NCI-H345 treated with DMSO at 0.1 percent for 48 hours (cell line): Measurements from ENCODE around the gene CGNL1.

Experiments used
- DNase-seq: peaks from one replicate; lab custom pipeline; 2025; ENCODE audit not compliant: unreplicated experiment; lab: John Stamatoyannopoulos, UW

Gene CGNL1

DNA sequence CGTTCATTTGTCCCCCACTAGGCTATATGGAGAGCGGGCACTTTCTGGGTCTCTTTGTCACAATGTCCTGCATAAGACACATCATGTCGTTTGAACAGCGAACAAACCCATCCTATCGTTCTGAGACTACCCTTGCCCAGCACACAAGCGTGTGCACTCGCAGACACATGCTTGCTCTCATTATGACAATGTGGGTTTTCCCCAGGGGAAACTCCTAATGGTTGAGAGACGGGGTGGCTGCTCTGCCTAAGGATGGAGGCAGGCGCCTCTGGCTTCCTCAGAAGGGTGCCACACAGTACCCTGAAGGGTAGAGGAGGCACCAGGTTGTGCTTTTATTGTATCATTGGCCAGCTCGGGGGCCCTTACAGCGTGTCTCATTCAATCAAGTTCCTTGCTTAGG is 164.4 kb downstream of the CGNL1 start:
- no peak for DNase-seq

DNA sequence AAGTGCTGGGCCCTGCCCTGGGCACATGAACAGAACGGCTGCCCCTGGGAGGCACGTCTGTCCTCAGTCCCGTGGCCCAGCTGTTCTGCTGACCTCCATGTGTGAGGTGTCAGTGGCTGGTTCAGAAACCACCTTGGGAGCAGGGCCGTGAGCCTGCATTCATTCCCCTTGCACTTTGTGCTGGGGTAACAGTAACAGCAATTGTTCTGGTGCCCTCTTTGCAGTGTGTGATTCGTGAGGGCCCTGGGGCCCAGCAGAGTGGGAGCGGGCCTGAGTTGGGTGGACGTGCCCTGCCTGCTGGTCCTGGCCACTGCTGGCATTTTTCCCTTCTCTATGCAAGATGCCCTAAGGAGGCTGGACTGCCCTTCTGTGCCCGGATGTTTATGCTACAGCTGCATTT is 165.0 kb downstream of the CGNL1 start:
- DNase-seq, result no peak

DNA sequence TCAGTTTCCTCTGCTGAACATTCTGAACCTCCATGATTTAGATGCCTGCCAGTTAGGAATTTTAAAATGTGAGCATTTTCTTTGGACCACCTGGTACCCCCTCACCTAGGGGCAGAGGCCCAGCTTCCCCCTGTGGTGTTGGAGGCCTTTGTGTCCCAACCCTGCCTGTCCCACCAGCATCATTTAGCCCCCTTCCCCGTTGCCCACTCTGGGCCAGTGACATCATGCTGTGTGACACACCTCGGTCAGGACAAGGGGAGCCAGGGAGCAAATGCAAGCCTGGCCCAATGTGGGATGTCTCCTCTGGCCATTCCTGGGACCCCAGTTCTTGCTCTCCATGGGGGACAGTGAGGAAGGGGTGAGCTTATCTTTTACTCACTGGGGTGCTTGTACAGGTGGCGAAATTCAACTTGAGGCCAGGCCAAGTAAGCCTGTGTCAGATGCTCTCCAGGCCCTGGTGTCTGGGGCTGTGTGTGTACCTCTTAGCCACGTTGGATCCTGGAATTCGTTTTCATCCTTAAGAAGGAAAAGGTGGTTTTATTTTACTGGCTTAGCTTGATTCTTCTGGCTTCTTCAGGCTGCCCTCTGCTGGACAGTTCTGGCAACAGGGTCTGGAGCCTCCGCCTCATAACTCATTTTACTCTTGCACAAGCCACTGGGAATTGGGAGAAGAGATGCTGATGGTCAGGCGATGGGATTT is 165.7 kb downstream of the CGNL1 start:
- peak; percentile 12 for DNase-seq

DNA sequence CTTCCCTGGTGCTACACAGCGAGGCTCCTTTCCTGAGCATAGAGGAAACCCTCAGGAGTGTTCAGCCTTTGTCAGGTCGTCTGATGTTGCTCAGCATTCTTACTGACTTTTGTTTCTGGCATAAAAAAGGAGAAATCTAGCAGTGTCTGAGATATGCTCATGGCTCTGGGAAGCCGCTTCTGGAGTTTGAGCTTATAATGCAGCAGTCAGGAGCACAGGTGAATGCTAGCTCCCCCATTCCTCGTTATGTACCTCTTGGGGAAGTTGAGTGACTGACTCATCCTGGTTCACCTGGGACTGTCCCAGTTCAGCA is 166.2 kb downstream of the CGNL1 start:
- DNase-seq, result no peak

DNA sequence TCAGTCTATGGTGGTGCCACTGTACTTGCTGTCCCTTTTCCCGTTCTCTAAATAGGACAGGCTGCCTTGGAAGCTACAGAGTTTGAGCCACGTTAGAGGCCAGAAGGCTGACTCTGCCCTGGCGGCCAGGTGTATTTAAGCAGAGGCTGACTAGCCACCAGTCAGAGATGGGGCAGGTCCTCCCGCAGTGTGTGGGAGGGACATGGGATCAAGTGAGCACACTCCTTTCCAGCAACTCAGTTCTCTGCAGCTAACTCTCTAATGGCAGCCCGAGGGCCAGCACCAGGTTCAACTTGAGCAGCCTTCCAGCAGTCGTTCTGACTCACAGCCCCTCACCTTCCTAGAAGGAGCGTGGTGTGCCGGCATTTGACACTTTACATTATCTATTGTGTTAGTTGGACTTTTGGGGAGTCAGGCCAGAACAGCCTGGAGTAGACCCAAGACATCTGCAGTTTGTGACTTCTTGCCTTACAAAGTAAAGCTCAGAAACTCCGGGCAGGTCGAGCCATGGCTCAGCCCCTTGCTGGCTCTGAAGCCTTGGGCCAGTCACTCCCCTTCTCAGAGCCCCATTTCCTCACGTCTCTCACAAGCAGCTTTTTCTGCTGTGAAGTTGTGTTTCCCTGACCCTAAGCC is 168.7 kb downstream of the CGNL1 start:
- DNase-seq, result no peak

DNA sequence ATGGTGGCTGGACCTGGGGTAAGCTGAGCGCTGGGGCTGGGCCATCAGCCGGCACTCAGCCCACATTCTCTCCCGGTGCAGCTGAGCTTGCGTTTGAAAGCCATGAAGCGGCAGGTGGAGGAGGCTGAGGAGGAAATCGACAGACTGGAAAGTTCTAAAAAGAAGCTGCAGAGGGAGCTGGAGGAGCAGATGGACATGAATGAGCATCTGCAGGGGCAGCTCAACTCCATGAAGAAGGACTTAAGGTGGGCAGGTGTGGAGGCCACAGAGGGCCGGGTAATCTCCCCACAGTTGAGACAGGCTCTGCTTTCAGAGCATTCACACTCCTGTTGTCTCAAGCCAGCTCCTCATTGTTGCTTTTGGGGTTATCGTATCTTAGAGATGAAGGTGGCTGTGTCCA is 169.7 kb downstream of the CGNL1 start:
- DNase-seq, result no peak

DNA sequence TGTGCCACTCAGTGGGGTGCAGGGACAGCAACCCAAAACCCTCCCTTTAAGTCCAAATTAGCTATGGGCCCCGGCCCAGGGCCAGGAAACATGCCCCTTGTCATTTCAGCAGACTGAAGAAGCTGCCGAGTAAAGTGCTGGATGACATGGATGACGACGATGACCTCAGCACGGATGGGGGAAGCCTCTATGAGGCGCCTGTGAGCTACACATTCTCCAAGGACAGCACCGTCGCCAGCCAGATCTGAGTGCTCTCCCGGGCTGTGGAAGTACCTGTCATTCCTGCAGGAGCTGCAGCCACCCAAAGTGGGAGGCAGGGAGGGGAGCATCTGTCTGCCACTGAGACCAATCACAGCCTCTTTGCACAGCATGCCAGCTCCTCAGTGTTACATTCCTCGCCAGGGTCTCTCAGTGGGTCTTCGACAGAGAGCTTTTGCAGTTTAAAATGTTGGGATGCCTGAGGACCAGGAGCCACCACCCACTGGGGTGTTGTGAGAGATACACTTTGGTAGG is 171.0 kb downstream of the CGNL1 start:
- no peak for DNase-seq

DNA sequence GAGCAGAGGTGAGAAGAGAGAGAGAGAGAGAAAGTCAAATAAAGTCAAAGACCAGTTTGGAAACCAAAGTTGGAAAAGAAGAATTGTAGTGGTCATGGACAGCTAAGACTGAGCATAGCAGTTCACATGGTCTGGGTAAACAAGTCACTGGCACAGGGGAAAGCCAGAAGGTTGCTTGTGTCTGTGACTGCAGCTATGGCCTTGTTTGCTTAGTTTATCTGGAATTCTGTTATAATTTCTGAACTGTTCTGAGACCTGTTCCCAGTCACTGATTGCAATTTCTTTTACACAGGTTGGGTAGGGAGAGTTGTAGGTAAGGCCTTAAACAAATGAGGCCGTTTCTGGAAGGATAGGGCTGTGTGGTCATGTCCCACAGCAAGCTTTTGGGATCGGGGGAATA is 172.0 kb downstream of the CGNL1 start:
- DNase-seq, result no peak

DNA sequence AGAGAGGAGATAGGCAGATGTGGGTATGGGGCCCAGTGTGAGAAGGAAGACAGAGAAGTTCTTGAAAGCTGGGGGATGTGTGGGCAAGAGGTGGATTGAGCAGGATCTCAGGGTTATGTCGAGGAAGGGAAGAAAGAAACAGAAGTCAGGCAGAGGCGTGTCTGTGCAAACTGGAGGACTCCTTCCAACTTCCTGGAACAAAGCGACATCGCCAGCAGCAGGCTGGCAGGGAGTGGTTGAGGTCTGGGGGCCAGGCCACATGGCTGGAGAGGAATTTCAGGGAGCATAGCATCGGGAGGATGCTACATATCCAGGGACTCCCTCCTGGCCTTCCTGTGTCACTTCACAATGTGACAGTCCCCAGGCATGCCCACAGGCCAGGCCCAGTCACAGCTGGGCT is 172.5 kb downstream of the CGNL1 start:
- DNase-seq, result no peak

DNA sequence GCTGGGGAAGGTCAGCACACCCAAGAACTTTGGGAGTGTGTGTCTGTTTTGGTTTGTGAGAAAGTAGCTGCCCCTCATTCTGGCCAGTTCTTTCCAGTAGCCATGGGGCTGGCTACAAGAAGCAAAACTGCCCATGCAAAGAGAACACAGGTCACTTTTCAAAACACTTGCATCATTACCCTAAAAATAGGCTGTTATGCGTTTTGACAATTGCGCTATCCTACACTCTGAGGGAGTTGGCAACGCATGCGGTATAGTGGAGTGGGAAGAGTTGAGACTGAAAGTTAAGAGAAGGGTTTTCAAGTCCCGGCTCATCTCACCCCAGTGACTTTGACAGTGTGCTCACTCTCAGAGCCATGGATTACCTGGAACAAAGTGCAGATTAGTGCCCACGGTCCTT is 173.6 kb downstream of the CGNL1 start:
- DNase-seq, result no peak

DNA sequence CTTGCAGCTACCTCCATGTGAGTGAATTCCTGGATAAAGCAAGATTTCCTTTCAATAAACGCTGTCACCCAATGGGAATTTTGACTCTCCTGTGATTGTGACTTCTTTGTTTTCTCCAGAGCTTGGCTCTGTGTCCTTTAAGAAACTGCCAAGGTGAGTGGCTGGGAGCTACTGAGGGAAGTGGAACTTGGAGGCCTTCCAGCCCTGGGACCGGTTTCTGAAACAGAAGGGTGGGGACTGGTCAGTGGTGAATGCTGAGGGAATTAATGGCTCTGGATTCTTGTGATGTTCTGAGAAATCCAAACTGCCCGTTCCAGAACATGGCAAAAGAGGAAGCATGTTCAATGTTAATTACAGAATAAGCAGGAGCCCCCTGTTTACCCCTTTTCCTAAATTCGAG is 174.3 kb downstream of the CGNL1 start:
- DNase-seq, result no peak

DNA sequence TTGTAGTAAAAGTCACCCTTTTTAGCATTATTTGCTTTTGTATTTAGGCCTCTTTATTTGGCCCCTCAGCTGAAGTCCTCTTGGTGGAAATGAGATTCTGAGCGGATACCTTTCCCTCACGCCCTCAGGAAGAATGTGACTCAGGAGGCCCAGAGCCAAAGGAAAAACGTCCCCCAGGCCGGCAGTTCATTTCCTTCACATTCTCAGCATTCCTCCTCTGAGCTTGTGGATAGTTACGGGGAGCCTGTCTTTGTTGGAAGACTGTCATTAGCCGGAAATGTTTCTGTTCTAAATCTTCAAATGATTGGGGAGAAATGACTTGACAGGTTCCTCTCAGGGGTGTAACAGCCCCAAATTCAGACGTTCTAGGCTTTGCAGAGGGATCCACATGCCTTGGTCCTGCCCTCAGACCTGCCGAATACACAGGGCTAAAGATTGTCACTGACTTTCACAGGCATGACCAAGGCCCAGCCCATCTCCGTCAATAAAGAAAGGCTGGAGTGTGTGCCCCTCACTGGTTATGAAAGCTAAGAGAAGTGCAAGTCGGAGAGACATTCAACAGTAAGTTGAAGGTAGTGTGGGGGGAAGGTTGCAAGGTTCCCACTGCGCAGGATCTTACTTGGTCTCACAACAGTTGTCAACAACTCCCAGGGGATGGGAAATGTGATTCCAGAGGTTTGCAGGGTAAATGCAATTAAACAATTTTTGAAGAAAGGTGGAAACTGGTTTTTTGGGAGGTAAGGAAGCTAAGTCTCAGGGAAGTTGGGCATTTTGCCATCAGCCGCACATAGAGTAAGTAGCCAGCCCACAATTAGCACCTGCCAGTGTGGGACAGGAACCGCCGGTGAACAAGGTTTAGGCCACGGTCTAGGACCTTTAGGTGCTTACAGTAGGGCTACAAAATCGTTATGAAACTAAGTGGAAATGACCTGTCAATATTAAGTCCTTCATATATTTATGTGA is 175.7 kb downstream of the CGNL1 start:
- DNase-seq, result no peak

DNA sequence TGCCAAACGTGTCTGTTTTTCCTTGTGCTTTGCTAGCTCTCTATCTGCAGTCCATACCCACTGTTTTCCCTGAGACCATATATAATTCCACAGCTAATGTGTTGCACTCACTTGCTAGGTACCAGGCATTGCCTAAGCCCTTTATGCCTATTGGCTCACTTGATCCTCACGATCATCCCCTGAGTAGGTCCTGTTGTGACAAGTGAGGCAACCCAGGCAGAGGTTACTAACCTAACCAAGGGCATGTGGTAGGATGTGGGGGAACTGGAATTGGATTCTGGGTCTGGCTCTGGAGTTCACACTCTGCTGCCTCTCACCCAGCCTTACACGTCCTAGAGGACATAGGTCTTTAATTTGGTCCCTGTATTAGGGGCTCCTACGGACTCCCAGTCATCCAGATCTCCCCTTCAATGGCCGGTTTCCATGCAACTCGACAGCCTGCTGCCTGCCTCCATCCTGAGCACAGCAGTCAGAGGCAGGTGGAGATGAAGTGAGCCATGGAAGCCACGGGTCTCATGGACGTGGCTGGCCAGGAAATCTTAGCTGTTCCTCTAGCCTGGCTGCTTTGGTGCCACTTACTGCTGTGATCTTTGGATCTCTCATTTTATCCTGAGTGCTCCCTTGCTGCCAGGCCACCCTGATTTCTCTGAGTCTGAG is 176.5 kb downstream of the CGNL1 start:
- no peak for DNase-seq

DNA sequence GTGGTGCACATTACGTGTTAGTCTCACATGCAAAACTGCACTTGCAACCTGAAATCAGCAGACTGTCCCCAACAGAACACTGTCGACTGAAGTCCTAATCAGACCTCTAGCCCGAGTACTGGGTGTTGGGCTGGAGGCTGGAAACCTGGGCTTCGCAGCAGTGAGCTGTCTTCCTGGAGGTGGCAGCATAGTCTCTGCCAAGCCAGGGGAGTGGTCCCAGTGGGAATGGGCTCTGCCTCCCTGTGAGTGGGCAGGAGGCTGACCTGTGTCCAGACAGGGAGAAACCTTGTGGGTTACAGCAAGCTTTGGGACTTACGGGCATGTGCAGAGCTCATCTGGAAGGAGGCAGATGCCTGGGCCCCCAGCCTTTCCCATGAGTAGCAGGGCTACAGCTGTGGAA is 177.2 kb downstream of the CGNL1 start:
- DNase-seq, result no peak

DNA sequence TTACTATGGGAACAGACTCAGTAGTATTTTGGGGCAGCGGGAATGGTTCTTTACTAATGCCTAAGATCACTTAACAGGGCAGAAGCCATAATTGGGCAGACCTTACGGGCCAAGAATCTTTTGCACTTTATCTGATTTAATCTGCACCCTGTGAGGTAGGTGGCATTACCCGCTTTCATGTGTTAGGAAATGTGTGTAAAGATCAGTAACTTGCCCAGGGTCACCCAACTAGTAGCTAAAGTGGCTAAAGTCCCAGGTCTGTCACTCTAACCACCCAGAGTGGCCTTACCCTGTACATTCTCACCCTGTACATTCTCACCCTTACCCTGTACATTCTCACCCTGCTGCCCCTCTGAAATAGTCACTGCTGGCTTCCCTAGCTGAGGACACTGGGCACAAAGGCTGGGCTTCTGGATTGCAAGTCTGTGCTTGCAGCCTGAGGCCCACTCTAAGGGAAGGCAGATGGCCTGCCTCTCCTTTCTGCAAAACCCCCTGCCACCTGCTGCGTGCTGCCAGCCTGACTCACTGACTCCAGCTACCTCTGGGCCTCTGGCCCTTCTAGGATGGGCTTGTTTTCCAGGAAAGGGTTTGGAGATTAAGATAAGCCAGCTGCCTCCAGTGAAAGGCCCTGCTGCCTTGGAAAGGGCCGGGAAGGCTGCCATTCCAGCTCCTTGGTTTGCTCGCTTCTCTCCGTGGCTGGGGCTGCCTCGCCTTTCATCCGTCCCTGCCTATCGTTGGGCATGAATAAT is 177.9 kb downstream of the CGNL1 start:
- peak; percentile 80 for DNase-seq

DNA sequence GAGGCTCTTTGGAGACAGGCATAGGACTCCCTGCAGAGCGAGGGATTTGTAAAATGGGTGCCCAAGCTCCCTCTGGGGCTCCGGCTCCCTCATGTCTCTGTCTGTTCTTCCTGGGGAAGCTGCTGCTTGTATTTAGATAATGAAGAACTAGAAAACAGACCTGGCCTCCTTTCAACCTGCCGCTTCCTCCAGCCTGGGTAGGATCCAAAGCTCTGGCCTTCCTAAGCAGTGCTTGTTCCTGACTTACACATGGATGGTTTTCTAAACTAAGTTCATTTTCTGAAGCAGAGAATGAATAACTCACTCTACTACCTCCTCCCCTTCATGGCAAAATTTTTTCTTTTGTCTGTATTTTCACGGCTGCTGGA is 178.5 kb downstream of the CGNL1 start:
- no peak for DNase-seq

DNA sequence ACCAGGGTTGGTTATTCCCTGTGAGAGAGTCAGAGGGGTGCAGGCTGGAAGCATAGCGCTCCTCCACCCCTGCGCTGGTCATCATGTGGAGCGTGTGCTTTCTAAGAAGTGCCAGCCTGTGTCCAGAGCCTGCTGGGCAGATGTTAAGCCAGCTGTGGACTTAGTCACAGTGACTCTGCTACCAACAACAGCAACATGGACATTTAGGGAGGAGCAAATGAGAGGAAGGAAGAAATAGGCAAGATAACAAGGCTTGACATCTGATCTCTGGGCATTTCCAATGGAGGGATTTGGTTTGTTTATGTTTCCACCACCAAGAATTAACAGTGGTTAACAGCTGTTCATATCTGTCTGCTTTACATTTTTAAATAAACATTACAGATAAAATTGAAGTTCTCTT is 179.0 kb downstream of the CGNL1 start:
- DNase-seq, result no peak

DNA sequence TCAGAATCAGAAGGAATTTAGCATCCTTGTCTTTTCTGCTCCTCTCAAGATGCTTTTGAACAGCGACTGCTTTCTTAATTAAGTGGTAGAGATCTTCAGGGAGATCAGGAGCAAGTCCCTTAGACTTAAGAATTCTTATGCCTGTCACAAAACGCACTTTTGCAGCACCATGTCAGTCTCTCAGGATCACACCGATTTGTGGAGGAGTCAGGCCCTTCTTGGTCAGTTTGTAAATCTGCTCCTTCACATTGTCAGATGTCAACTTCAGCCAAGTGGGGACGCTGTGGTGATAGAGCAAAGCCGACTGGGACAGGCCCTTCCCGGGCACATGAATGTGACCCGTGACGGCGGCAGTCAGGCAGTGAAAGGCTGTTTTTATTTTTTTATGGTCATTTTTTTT is 179.7 kb downstream of the CGNL1 start:
- DNase-seq, result no peak

DNA sequence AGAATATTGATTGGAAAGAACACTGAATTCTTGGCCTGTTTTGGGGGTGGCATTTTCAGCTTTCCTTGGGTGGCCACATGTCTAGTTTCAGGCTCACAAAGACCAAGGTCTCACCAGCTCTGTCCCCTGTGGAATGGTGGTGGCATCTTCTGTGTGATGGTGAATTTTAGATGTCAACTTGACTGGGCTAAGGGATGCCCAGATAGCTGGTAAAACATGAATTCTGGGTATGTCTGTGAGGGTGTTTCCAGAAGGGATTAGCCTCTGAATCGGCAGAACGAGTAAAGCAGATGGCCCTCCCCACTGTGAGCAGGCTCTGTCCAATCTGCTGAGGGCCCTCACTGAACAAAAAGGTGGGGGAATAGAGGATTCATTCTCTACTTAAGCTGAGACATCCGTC is 181.0 kb downstream of the CGNL1 start:
- no peak for DNase-seq

DNA sequence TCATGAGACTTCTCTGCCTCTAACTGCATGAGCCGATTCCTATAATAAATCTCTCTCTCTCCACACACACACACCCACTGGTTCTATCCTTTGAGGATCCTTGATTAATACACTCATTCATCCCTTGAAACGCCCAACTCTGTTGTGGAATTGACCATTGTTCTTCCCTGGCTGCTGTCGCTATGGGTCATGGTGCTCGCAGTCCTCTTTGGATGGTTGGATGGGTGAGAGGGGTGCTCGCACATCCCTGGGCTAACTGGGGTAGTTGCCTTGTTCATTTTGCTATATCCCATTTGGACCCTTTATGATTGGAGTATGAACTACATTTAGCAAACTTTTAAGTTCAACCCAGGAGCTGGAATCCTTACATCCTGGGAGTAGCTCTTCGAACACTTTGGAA is 181.5 kb downstream of the CGNL1 start:
- DNase-seq, result no peak

DNA sequence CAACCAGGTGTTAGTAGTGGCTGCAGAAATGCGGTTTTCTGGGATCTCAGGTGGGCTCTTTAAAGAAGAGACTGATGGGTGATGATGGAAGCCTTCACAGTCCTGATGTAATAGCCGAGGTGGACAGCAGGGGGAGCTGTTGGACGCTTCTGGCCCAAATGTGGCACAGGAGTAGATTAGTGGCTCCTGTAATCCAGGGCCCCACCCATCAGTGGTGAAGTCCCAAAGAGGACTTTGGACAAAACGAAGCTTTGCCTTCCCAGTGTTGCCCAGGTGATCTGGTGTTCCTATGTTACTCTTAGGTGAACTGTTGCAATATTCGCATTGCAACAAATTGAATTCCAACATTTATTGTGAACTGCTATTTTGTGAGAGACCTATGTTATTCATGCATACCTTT is 183.6 kb downstream of the CGNL1 start:
- DNase-seq, result peak; percentile 10
